IMR-90 (cell line): Measurements from ENCODE around the gene TAS2R1. TPM values are rescaled to one million over a fixed set of nuclear protein-coding genes. Genes with fewer than 3 reads are reported as not detected.

ENCODE experiments used
- ATAC-seq: fragments of 200-7000 bp; cut with Tn5 transposase; 2 replicates; pipeline ENCODE4 v1.9.1; 2020; ENCODE audit warnings: low read depth, mild to moderate bottlenecking, moderate library complexity
- BruUV-seq: library from RNA; stranded (reverse); fragments of 400-500 nt; replicated peaks from 2 replicates; lab custom pipeline; 2021; lab: Mats Ljungman, UMichigan
- CTCF ChIA-PET: fragments of 300-600 bp; formaldehyde crosslinking; extraction: SDS; loops from one replicate; lab custom pipeline; 2021; ENCODE audit warnings: antibody characterized with exemption; lab: Yijun Ruan, JAX
- POLR2A ChIA-PET: fragments of 300-600 bp; sonication (Branson Sonifier 250); formaldehyde crosslinking; loops from one replicate; lab custom pipeline; 2022; ENCODE audit warnings: antibody characterized with exemption; ENCODE audit not compliant: unreplicated experiment; lab: Charles Lee
- DNase-seq: peaks from one replicate; pipeline ENCODE4 v3.0.0; 2013
- H2AFZ ChIP-seq: replicated peaks from 2 replicates; pipeline ENCODE3; 2013; ENCODE audit warnings: low read length, mild to moderate bottlenecking; ENCODE audit not compliant: poor library complexity
- H2AK5ac ChIP-seq: 2 replicates; pipeline ENCODE4 v1.6.1; 2013; ENCODE audit warnings: low read depth, low read length, inconsistent platforms
- H2AK9ac ChIP-seq: replicated peaks from 2 replicates; pipeline ENCODE3; 2013; ENCODE audit warnings: mild to moderate bottlenecking, low read depth, low read length, moderate library complexity; ENCODE audit not compliant: poor library complexity
- H2BK120ac ChIP-seq: 2 replicates; pipeline ENCODE4 v1.6.1; 2013; ENCODE audit warnings: low read depth, low read length, inconsistent platforms
- H2BK15ac ChIP-seq: 3 replicates; pipeline ENCODE4 v1.6.1; 2013; ENCODE audit warnings: low read depth, low read length, inconsistent platforms
- H2BK20ac ChIP-seq: 2 replicates; pipeline ENCODE4 v1.6.1; 2013; ENCODE audit warnings: low read depth, mild to moderate bottlenecking, inconsistent platforms, low read length, moderate library complexity
- H2BK5ac ChIP-seq: 2 replicates; pipeline ENCODE4 v1.6.1; 2013; ENCODE audit warnings: mild to moderate bottlenecking, low read depth, low read length, inconsistent platforms; ENCODE audit not compliant: poor library complexity, severe bottlenecking
- H3K14ac ChIP-seq: replicated peaks from 2 replicates; pipeline ENCODE4 v1.6.1; 2013; ENCODE audit warnings: low read depth, low read length, inconsistent platforms
- H3K18ac ChIP-seq: 2 replicates; pipeline ENCODE4 v1.6.1; 2013; ENCODE audit warnings: low read depth, low read length, control low read depth
- H3K23ac ChIP-seq: 2 replicates; pipeline ENCODE4 v1.6.1; 2013; ENCODE audit warnings: low read depth, low read length, inconsistent platforms
- H3K27ac ChIP-seq: 2 replicates; pipeline ENCODE4 v1.5.1; 2013; ENCODE audit warnings: mild to moderate bottlenecking, control low read depth, low read length; ENCODE audit not compliant: insufficient read depth
- H3K27me3 ChIP-seq: 2 replicates; pipeline ENCODE4 v1.6.1; 2013; ENCODE audit warnings: low read length; ENCODE audit not compliant: control insufficient read depth, insufficient read depth
- H3K36me3 ChIP-seq: 2 replicates; pipeline ENCODE4 v1.6.1; 2013; ENCODE audit warnings: low read length, mixed read lengths; ENCODE audit not compliant: control insufficient read depth, insufficient read depth
- H3K4ac ChIP-seq: 2 replicates; pipeline ENCODE4 v1.6.1; 2013; ENCODE audit warnings: low read depth, low read length, inconsistent platforms
- H3K4me1 ChIP-seq: 2 replicates; pipeline ENCODE4 v1.6.1; 2013; ENCODE audit warnings: low read length, mixed read lengths; ENCODE audit not compliant: control insufficient read depth, insufficient read depth
- H3K4me2 ChIP-seq: 2 replicates; pipeline ENCODE4 v1.6.1; 2013; ENCODE audit warnings: low read depth, mild to moderate bottlenecking, control low read depth, low read length, moderate library complexity
- H3K4me3 ChIP-seq: 2 replicates; pipeline ENCODE4 v1.5.1; 2013; ENCODE audit warnings: low read depth, mild to moderate bottlenecking, control low read depth, low read length, moderate library complexity; ENCODE audit not compliant: insufficient read depth
- H3K56ac ChIP-seq: 2 replicates; pipeline ENCODE4 v1.6.1; 2013; ENCODE audit warnings: low read length, inconsistent platforms; ENCODE audit not compliant: insufficient read depth; ENCODE audit errors: extremely low read depth
- H3K79me1 ChIP-seq, 2 experiments: 2 replicates each; pipeline ENCODE4 v1.6.1; 2013; ENCODE audit warnings: low read length in 2 of 2, inconsistent platforms in 1 of 2, low read depth in 1 of 2
- H3K9ac ChIP-seq: 2 replicates; pipeline ENCODE4 v1.6.1; 2013; ENCODE audit warnings: low read depth, low read length, control low read depth
- H3K9me1 ChIP-seq: 2 replicates; pipeline ENCODE4 v1.6.1; 2013; ENCODE audit warnings: low read length, inconsistent platforms; ENCODE audit not compliant: insufficient read depth
- H3K9me3 ChIP-seq: 2 replicates; pipeline ENCODE4 v1.6.1; 2013; ENCODE audit warnings: low read length; ENCODE audit not compliant: control insufficient read depth, insufficient read depth
- H4K20me1 ChIP-seq: 2 replicates; pipeline ENCODE4 v1.6.1; 2013; ENCODE audit warnings: low read length, inconsistent platforms; ENCODE audit not compliant: insufficient read depth
- H4K5ac ChIP-seq: 2 replicates; pipeline ENCODE4 v1.6.1; 2013; ENCODE audit warnings: mild to moderate bottlenecking, low read depth, low read length, control low read depth
- H4K8ac ChIP-seq, 2 experiments: 2 replicates each; pipeline ENCODE4 v1.6.1; 2013; ENCODE audit warnings: low read depth in 2 of 2, low read length in 2 of 2, control low read depth in 1 of 2, inconsistent platforms in 1 of 2
- H4K91ac ChIP-seq: 2 replicates; pipeline ENCODE4 v1.6.1; 2013; ENCODE audit warnings: low read depth, low read length, inconsistent platforms; ENCODE audit not compliant: insufficient read depth
- BHLHE40 ChIP-seq: fragments of 150-350 bp; IDR thresholded peaks from 2 replicates; pipeline ENCODE4 v1.6.1; 2016; ENCODE audit warnings: mild to moderate bottlenecking, low read depth, low read length
- CHD1 ChIP-seq: IDR thresholded peaks from 2 replicates; pipeline ENCODE4 v1.6.1; 2012; ENCODE audit warnings: low read depth, low read length, improper control_type of control experiment
- ELK1 ChIP-seq: fragments of 150-350 bp; IDR thresholded peaks from 2 replicates; pipeline ENCODE4 v1.6.1; 2016; ENCODE audit warnings: low read depth, mild to moderate bottlenecking, low read length, moderate library complexity, borderline replicate concordance
- MAFK ChIP-seq: IDR thresholded peaks from 2 replicates; pipeline ENCODE4 v1.6.1; 2012; ENCODE audit warnings: low read depth, low read length, improper control_type of control experiment
- RCOR1 ChIP-seq: IDR thresholded peaks from 2 replicates; pipeline ENCODE4 v1.6.1; 2012; ENCODE audit warnings: mild to moderate bottlenecking, low read length, improper control_type of control experiment; ENCODE audit not compliant: insufficient replicate concordance
- WGBS, 2 experiments: methylation state at CpG; one replicate each; pipeline versions ENCODE4 v1.1.5 to v1.1.7; 2013; ENCODE audit warnings: missing lambda C conversion rate in 2 of 2; ENCODE audit not compliant: insufficient read length in 1 of 2; ENCODE audit errors: extremely low coverage in 2 of 2; 5-methylcytosine and 5-hydroxymethylcytosine counted together
- dilution Hi-C: fragments of 300-500 bp; cut with HindIII; formaldehyde crosslinking; loops from one replicate; pipeline ENCODE4 v1.14.3; 2018; ENCODE audit warnings: low sequenced_read_pairs; ENCODE audit not compliant: unreplicated experiment
- in situ Hi-C: fragments of 300-500 bp; cut with MboI; formaldehyde crosslinking; loops from 3 replicates; pipeline ENCODE4 v1.14.3; 2019; ENCODE audit warnings: low sequenced_read_pairs, inconsistent platforms, mixed read lengths
- intact Hi-C: fragments of 100-400 bp; cut with micrococcal nuclease; formaldehyde crosslinking; loops from 2 replicates; pipeline ENCODE4 v1.10.0; 2022
- polyA plus RNA-seq, 3 experiments: library from polyadenylated mRNA; depleted of rRNA; stranded (reverse); fragments of >200 nt; gene quantifications; 2 replicates each; pipeline ENCODE4 v1.2.3, GENCODE V29; 2012; ENCODE audit warnings: low replicate concordance in 1 of 3
- total RNA-seq: library from RNA; depleted of rRNA; stranded (reverse); fragments of >200 nt; gene quantifications from 2 replicates; pipeline ENCODE4 v1.2.3, GENCODE V29; 2012

Gene TAS2R1
- total and polyA plus RNA-seq, 2 of the 4 experiments (the other 2 are of a cell fraction), result not detected

GRCh38 chr5:9642621-9643020 is 12.5 kb upstream of the TAS2R1 start:
- H3K14ac ChIP-seq, result no peak overlapping the region
- H3K4ac ChIP-seq, result no peak overlapping the region
- WGBS, 2 experiments, result no CpG with 5 or more reads among the region's 2 CpGs
- dilution Hi-C loops (no loop called here), intact Hi-C loops (no loop called here), in situ Hi-C loops (no loop called here)
- no peak overlapping the region for H4K5ac ChIP-seq
- no peak overlapping the region for H2AFZ ChIP-seq
- ChIA-PET CTCF (no interaction called here), POLR2A (interaction anchor here (0.6 kb wide), 1 partner anchor 11 kb away, joined by 7 read pairs; no protein-coding TSS in a partner anchor)
- no peak overlapping the region for H3K4me2 ChIP-seq
- H4K91ac ChIP-seq, result no peak overlapping the region
- 0 out of 2 replicates have a peak, but pooled peaks cover 1% of the 10 kb centered on the region for H3K27me3 ChIP-seq
- no peaks in the 10 kb centered on the region for H4K20me1 ChIP-seq
- H2AK5ac ChIP-seq, result no peak overlapping the region
- no peak for ATAC-seq
- no peak overlapping the region for H2AK9ac ChIP-seq
- no peaks in the 10 kb centered on the region for H3K79me1 ChIP-seq
- no peaks in the 10 kb centered on the region for H3K4me1 ChIP-seq
- no peak overlapping the region for H2BK15ac ChIP-seq
- H3K9me3 ChIP-seq, result peaks cover 11% of the 10 kb centered on the region
- no peak overlapping the region for H3K23ac ChIP-seq
- H3K4me3 ChIP-seq, result no peak overlapping the region
- no peak overlapping the region for H3K27ac ChIP-seq
- no peak overlapping the region for H4K8ac ChIP-seq
- BruUV-seq, result no TSS peak
- H3K18ac ChIP-seq, result no peak overlapping the region
- no peak overlapping the region for H3K9ac ChIP-seq
- TF ChIP-seq CHD1 (no peak), ELK1 (no peak), RCOR1 (no peak), BHLHE40 (no peak), MAFK (no peak)
- no peak overlapping the region for H2BK120ac ChIP-seq
- no peak overlapping the region for H2BK5ac ChIP-seq
- no peaks in the 10 kb centered on the region for H3K36me3 ChIP-seq
- DNase-seq, result no peak
- no peak overlapping the region for H3K56ac ChIP-seq
- H3K9me1 ChIP-seq, result no peaks in the 10 kb centered on the region
- H2BK20ac ChIP-seq, result no peak overlapping the region
